A673 (cell line): ENCODE measurements around the gene CD3E. TPM values are rescaled to one million over a fixed set of nuclear protein-coding genes. Genes with fewer than 3 reads are reported as not detected.

Source experiments
- BruUV-seq: library from RNA; stranded (reverse); fragments of 400-500 nt; replicated peaks from 2 replicates; lab custom pipeline; 2021; lab: Mats Ljungman, UMichigan
- CTCF ChIA-PET: fragments of 300-600 bp; sonication (Branson Sonifier 250); formaldehyde crosslinking; loops from one replicate; lab custom pipeline; 2022; ENCODE audit warnings: antibody characterized with exemption; lab: Charles Lee
- POLR2A ChIA-PET: fragments of 300-600 bp; sonication (Branson Sonifier 250); formaldehyde crosslinking; loops from one replicate; lab custom pipeline; 2022; ENCODE audit warnings: antibody characterized with exemption; ENCODE audit not compliant: low non-redundant PET; lab: Charles Lee
- DNase-seq: peaks from one replicate; pipeline ENCODE4 v3.0.0-alpha.2; 2015; ENCODE audit warnings: low spot score
- H3K27ac ChIP-seq: fragments of 200-600 bp; sonication (generic); 2 replicates; pipeline ENCODE4 v1.5.1; 2016; ENCODE audit warnings: mixed run types, low read depth, mild to moderate bottlenecking, mixed read lengths, antibody characterized with exemption, low read length; ENCODE audit not compliant: poor library complexity, severe bottlenecking
- H3K27me3 ChIP-seq: fragments of 200-600 bp; sonication (generic); replicated peaks from 2 replicates; pipeline ENCODE4 v1.6.1; 2017; ENCODE audit warnings: mixed run types, low read depth, mild to moderate bottlenecking, mixed read lengths, antibody characterized with exemption, low read length; ENCODE audit not compliant: insufficient read depth, poor library complexity
- H3K36me3 ChIP-seq: fragments of 200-600 bp; sonication (generic); 2 replicates; pipeline ENCODE4 v1.6.1; 2016; ENCODE audit warnings: mixed run types, mild to moderate bottlenecking, mixed read lengths, antibody characterized with exemption, low read length; ENCODE audit not compliant: insufficient read depth, poor library complexity, severe bottlenecking
- H3K4me1 ChIP-seq: fragments of 200-600 bp; sonication (generic); 2 replicates; pipeline ENCODE4 v1.6.1; 2017; ENCODE audit warnings: mixed run types, mild to moderate bottlenecking, mixed read lengths, antibody characterized with exemption, low read length; ENCODE audit not compliant: insufficient read depth, poor library complexity, severe bottlenecking
- H3K4me3 ChIP-seq: fragments of 200-600 bp; sonication (generic); 2 replicates; pipeline ENCODE4 v1.5.1; 2016; ENCODE audit warnings: low read depth, mixed run types, mild to moderate bottlenecking, mixed read lengths, low read length; ENCODE audit not compliant: poor library complexity, severe bottlenecking
- H3K9me3 ChIP-seq: fragments of 200-600 bp; sonication (generic); 2 replicates; pipeline ENCODE4 v1.6.1; 2016; ENCODE audit warnings: mixed run types, low read depth, mild to moderate bottlenecking, mixed read lengths, antibody characterized with exemption, low read length; ENCODE audit not compliant: poor library complexity, severe bottlenecking
- EZH2 ChIP-seq: fragments of 200-600 bp; sonication (generic); IDR thresholded peaks from 2 replicates; pipeline ENCODE4 v1.6.1; 2017; ENCODE audit warnings: borderline replicate concordance, low read depth, mild to moderate bottlenecking, mixed read lengths, antibody characterized with exemption, low read length; ENCODE audit not compliant: poor library complexity, severe bottlenecking
- intact Hi-C: fragments of 100-400 bp; cut with micrococcal nuclease; formaldehyde crosslinking; loops from one replicate; pipeline ENCODE4 v1.10.0; 2022; ENCODE audit not compliant: unreplicated experiment
- total RNA-seq: library from RNA; stranded (reverse); gene quantifications from 2 replicates; pipeline ENCODE4 v1.2.3, GENCODE V29; 2021
- TF ChIP-seq, protein P1 (sequence below): fragments of 300-800, 200-600 bp; sonication (generic); conservative IDR thresholded peaks from 2 replicates; pipeline ENCODE4 v1.5.1; 2017; ENCODE audit warnings: low read depth, mild to moderate bottlenecking, antibody characterized with exemption, low read length, moderate library complexity, mixed read lengths

The CD3E gene
- total RNA-seq, 1 experiment from 2014 or later, result not detected

DNA sequence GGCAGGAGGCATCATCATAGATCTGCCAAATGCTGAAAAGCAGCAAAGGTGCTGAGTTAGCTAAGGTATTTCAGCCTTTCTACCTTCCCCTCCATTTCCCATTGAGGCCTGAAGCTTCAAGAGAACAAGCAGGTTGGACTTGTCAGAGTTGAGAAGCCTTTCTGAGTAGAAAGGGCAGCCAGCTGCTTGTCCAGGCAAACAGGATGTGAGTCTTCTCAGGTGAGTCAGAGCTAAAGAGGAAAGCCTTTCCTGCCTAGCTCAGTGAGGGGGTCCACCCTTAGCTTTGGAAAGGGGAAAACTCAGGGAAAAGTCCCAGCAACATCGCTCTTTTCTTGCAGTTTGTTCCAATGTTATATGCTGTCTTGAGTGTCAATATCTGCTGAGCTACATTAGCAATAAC is 27.2 kb upstream of the CD3E start:
- no peaks in the 10 kb centered on the region for H3K4me1 ChIP-seq
- H3K27me3 ChIP-seq, result peaks cover 55% of the 10 kb centered on the region
- CTCF ChIA-PET, result no interaction called here
- intact Hi-C loops, result no loop called here
- no TSS peak for BruUV-seq
- H3K36me3 ChIP-seq, result no peaks in the 10 kb centered on the region
- POLR2A ChIA-PET, result no interaction called here
- TF ChIP-seq EZH2, result no peak
- TF ChIP-seq, protein P1, sequence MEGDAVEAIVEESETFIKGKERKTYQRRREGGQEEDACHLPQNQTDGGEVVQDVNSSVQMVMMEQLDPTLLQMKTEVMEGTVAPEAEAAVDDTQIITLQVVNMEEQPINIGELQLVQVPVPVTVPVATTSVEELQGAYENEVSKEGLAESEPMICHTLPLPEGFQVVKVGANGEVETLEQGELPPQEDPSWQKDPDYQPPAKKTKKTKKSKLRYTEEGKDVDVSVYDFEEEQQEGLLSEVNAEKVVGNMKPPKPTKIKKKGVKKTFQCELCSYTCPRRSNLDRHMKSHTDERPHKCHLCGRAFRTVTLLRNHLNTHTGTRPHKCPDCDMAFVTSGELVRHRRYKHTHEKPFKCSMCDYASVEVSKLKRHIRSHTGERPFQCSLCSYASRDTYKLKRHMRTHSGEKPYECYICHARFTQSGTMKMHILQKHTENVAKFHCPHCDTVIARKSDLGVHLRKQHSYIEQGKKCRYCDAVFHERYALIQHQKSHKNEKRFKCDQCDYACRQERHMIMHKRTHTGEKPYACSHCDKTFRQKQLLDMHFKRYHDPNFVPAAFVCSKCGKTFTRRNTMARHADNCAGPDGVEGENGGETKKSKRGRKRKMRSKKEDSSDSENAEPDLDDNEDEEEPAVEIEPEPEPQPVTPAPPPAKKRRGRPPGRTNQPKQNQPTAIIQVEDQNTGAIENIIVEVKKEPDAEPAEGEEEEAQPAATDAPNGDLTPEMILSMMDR, result no peak
- no peaks in the 10 kb centered on the region for H3K9me3 ChIP-seq
- no peak overlapping the region for H3K4me3 ChIP-seq
- no peak for DNase-seq
- no peak overlapping the region for H3K27ac ChIP-seq

DNA sequence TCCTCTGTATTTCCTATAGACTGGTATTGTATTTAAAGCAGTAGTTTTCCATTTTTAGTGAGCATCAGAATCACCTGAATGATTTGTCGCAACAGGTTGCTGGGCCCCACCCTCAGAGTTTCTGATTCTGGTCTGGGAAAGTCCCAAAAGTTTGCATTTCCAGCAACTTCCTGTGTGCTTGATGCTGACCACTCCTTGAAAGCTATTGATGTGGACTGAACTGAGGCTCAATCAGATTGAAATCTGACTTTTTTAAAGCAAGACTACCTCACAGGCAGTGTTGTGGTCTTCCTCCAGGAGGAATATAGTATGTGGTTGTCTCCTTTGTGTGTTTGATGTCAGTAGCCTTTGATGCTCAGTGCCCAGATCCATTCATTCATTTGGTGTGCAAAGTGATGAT is 23.2 kb upstream of the CD3E start:
- CTCF ChIA-PET, result no interaction called here
- Histone ChIP-seq H3K4me3 (no peak overlapping the region), H3K36me3 (no peaks in the 10 kb centered on the region), H3K9me3 (no peaks in the 10 kb centered on the region), H3K4me1 (no peaks in the 10 kb centered on the region), H3K27me3 (peaks cover 30% of the 10 kb centered on the region), H3K27ac (no peak overlapping the region)
- intact Hi-C loops, result no loop called here
- no peak for DNase-seq
- TF ChIP-seq, protein P1, result no peak
- TF ChIP-seq EZH2, result no peak
- no TSS peak for BruUV-seq
- POLR2A ChIA-PET, result no interaction called here

DNA sequence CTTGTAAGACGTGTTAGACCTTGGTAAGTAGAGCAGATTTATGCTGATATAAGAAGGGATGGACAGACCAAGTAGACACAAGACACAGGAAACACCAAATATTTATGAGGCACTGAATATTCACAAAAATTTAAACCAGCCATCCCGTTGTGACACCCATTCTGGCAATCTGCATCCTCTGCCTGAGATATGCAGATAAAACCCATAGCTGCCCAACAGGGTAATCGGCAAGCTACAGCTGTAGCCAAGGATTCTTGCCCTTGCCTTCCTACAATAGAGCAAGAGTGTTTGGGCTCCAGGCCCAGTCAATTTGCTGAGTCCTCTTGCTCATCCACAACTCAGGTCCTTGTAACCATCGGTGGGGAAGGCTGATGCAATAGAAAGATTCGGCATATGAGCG is 21.9 kb upstream of the CD3E start:
- no peak for DNase-seq
- ChIA-PET CTCF (no interaction called here), POLR2A (no interaction called here)
- no peaks in the 10 kb centered on the region for H3K9me3 ChIP-seq
- no peaks in the 10 kb centered on the region for H3K4me1 ChIP-seq
- H3K27ac ChIP-seq, result no peak overlapping the region
- intact Hi-C loops, result no loop called here
- H3K27me3 ChIP-seq, result peaks cover 23% of the 10 kb centered on the region
- no peaks in the 10 kb centered on the region for H3K36me3 ChIP-seq
- BruUV-seq, result no TSS peak
- TF ChIP-seq EZH2, result no peak
- no peak overlapping the region for H3K4me3 ChIP-seq

DNA sequence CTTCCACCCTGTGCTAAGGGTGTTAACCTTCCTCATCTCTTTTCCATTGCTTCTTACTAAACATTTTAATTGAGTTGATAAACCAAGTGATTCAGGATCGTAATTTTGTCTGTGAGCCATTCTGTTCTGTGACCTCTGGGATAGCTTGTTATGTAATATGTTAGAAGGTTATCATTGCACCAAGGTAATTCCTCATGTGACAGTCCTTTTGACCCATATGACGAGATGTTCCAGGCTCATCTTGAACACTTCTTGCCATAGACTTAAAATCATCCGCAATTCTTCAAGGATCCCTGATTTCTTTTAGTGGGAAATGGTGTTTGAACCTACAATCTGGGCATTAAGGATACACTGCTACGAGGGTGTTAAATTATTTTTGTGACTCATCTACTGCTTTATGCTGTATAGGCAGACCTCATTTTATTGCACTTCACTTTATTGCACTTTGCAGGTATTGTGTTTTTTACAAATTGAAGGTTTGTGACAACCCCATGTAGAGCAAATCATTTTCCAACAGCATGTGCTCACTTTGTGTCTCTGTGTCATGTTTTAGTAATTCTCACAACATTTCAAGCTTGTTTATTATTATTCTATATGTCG is 21.4 kb upstream of the CD3E start:
- no peak overlapping the region for H3K27ac ChIP-seq
- H3K27me3 ChIP-seq, result peaks cover 21% of the 10 kb centered on the region
- no peaks in the 10 kb centered on the region for H3K36me3 ChIP-seq
- DNase-seq, result no peak
- no peak for TF ChIP-seq EZH2
- H3K9me3 ChIP-seq, result no peaks in the 10 kb centered on the region
- ChIA-PET POLR2A (no interaction called here), CTCF (no interaction called here)
- BruUV-seq, result no TSS peak
- H3K4me1 ChIP-seq, result no peaks in the 10 kb centered on the region
- H3K4me3 ChIP-seq, result no peak overlapping the region
- intact Hi-C loops, result no loop called here
